ENCODE data around the gene USP43. TPM values are rescaled to one million over a fixed set of nuclear protein-coding genes. Genes with fewer than 3 reads are reported as not detected.
"Not testable (repeated sequence)": the region's sequence is repeated elsewhere in the genome, so short reads cannot be mapped to it uniquely, and the experiment has no call there.

The USP43 gene
- total RNA-seq, 1 experiment from 2014 or later = 2.9 TPM

- Histone ChIP-seq H3K4me1 (replicated peaks) (peaks cover 38% of the 10 kb centered on the region), H3K4me3 (no peak overlapping the region), H3K36me3 (no peaks in the 10 kb centered on the region), H3K27me3 (replicated peaks) (no peaks in the 10 kb centered on the region), H3K9me3 (replicated peaks) (0 out of 2 replicates have a peak, but pooled peaks cover 3% of the 10 kb centered on the region), H3K27ac (no peak overlapping the region)
- no peak for DNase-seq (ENCODE audit: low read depth in 1 of 2, low spot score in 2 of 2)
Observed at GRCh38 chr17:9643611-9644010, 1.7 kb upstream of the USP43 start.

GRCh38 chr17:9645851-9646545, 681 bp downstream of the USP43 start:
- Histone ChIP-seq H3K36me3 (no peaks in the 10 kb centered on the region), H3K9me3 (replicated peaks) (0 out of 2 replicates have a peak, but pooled peaks cover 3% of the 10 kb centered on the region), H3K27ac (peak overlapping the region; percentile 57), H3K4me3 (peak overlapping the region; percentile 83), H3K4me1 (replicated peaks) (peaks cover 42% of the 10 kb centered on the region), H3K27me3 (replicated peaks) (no peaks in the 10 kb centered on the region)
- peak; percentile 41 to 57 for DNase-seq (ENCODE audit: low read depth in 1 of 2, low spot score in 2 of 2)

GRCh38 chr17:9646546-9646885, 1.2 kb downstream of the USP43 start:
- Histone ChIP-seq H3K4me3 (peak overlapping the region; percentile 83), H3K36me3 (no peaks in the 10 kb centered on the region)
- no peak for DNase-seq (ENCODE audit: low read depth in 1 of 2, low spot score in 2 of 2)

GRCh38 chr17:9647014-9647413, 1.7 kb downstream of the USP43 start:
- Histone ChIP-seq H3K27me3 (replicated peaks) (no peaks in the 10 kb centered on the region), H3K27ac (no peak overlapping the region), H3K4me3 (no peak overlapping the region), H3K4me1 (replicated peaks) (peaks cover 42% of the 10 kb centered on the region), H3K36me3 (no peaks in the 10 kb centered on the region), H3K9me3 (replicated peaks) (0 out of 2 replicates have a peak, but pooled peaks cover 3% of the 10 kb centered on the region)
- no peak for DNase-seq (ENCODE audit: low read depth in 1 of 2, low spot score in 2 of 2)

More at GRCh38 chr17:9646546-9646885, 1.2 kb downstream of the USP43 start:
- H3K27ac ChIP-seq = no peak overlapping the region
- H3K9me3 ChIP-seq (replicated peaks) = 0 out of 2 replicates have a peak, but pooled peaks cover 3% of the 10 kb centered on the region
- H3K4me1 ChIP-seq (replicated peaks) = peaks cover 42% of the 10 kb centered on the region
- no peaks in the 10 kb centered on the region for H3K27me3 ChIP-seq (replicated peaks)

DNA sequence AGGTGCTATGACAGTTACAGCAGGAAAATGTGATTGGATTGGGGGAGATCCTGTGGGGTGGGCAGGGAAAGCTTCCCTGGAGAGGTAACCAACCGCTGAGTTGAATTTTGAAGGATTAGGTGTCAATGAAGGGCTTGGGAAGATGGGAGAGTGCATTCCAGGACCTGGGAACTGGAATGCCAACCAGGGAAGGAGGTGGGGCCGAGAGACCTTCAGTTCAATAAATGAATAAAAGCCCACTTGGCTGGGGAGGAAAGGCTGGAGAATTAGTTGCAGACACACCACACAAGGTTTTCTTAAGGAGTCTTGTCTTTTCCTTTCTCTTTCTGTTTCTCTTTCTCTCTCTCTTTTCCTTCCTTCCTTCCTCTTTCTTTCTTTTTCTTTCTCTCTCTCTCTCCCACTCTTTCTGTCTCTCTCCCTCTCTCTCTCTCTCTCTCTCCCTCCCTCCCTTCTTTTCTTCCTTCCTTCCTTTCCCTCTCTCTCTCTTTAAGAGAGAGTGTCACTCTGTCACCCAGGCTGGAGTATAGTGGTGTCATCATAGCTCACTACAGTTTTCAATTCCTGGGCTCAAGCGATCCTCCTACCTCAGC, 3.3 kb downstream of the USP43 start:
- DNase-seq (ENCODE audit: low read depth in 1 of 2, low spot score in 2 of 2) = peak in 1 of 2 experiments; percentile 53
- H3K4me1 ChIP-seq (replicated peaks) = peaks cover 41% of the 10 kb centered on the region
- H3K9me3 ChIP-seq (replicated peaks) = 0 out of 2 replicates have a peak, but pooled peaks cover 3% of the 10 kb centered on the region
- H3K27ac ChIP-seq = peak overlapping the region; percentile 81
- no peak overlapping the region for H3K4me3 ChIP-seq
- H3K36me3 ChIP-seq = no peaks in the 10 kb centered on the region
- H3K27me3 ChIP-seq (replicated peaks) = no peaks in the 10 kb centered on the region

DNA sequence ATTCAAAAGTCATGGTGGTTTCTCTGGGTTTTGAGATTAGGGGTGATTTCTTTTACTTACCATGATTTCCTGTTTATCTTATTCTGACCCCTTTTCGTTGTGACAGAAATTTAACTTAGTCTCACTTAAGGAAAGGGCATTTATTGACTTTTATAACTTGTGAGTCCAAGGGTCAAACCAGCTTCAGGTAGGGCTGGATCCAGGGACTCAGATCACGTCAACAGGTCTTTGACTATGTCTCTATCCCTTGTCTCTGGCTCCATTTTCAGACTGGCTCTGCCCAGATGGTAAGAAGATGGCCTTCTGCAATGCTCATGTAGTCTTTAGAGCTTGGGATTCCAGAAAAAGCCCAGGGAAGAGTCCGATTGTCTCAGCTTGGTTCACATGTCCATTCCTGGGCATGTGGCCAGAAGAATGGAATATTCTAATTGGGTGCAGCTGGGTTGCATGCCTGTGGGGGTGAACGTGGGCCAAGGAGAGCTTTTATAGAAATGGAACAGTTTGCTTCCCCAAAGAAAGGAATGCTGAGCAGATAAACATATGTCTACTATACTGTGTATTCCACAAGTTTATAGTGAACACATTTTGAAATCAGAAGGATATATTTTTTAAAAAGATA, 13.4 kb downstream of the USP43 start:
- no peak overlapping the region for H3K4me3 ChIP-seq
- H3K9me3 ChIP-seq (replicated peaks) = no peaks in the 10 kb centered on the region
- H3K27me3 ChIP-seq (replicated peaks) = no peaks in the 10 kb centered on the region
- peaks cover 11% of the 10 kb centered on the region for H3K4me1 ChIP-seq (replicated peaks)
- DNase-seq (ENCODE audit: low read depth in 1 of 2, low spot score in 2 of 2) = peak; percentile 36 to 47
- H3K36me3 ChIP-seq = no peaks in the 10 kb centered on the region
- H3K27ac ChIP-seq = no peak overlapping the region

- H3K4me3 ChIP-seq = no peak overlapping the region
- peaks cover 11% of the 10 kb centered on the region for H3K4me1 ChIP-seq (replicated peaks)
- no peaks in the 10 kb centered on the region for H3K27me3 ChIP-seq (replicated peaks)
- no peaks in the 10 kb centered on the region for H3K36me3 ChIP-seq
- no peaks in the 10 kb centered on the region for H3K9me3 ChIP-seq (replicated peaks)
- no peak for DNase-seq (ENCODE audit: low read depth in 1 of 2, low spot score in 2 of 2)
- H3K27ac ChIP-seq = no peak overlapping the region
Observed at GRCh38 chr17:9661027-9661426, 15.7 kb downstream of the USP43 start.

DNA sequence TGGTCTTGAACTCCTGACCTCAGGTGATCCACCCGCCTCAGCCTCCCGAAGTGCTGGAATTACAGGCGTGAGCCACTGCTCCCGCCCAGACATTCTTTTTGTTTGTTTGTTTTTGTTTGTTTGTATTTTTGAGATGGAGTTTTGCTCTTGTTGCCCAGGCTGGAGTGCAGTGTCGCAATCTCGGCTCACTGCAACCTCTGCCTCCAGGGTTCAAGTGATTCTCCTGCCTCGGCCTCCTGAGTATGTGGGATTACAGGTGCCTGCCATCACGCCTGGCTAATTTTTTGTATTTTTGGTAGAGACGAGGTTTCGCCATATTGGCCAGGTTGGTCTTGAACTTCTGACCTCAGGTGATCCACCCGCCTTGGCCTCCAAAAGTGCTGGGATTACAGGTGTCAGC, 18.2 kb downstream of the USP43 start:
- H3K4me1 ChIP-seq (replicated peaks) = peaks cover 11% of the 10 kb centered on the region
- H3K27ac ChIP-seq; H3K9me3 ChIP-seq (replicated peaks); H3K27me3 ChIP-seq (replicated peaks); H3K36me3 ChIP-seq; DNase-seq (ENCODE audit: low read depth in 1 of 2, low spot score in 2 of 2); H3K4me3 ChIP-seq: not testable (repeated sequence)

DNA sequence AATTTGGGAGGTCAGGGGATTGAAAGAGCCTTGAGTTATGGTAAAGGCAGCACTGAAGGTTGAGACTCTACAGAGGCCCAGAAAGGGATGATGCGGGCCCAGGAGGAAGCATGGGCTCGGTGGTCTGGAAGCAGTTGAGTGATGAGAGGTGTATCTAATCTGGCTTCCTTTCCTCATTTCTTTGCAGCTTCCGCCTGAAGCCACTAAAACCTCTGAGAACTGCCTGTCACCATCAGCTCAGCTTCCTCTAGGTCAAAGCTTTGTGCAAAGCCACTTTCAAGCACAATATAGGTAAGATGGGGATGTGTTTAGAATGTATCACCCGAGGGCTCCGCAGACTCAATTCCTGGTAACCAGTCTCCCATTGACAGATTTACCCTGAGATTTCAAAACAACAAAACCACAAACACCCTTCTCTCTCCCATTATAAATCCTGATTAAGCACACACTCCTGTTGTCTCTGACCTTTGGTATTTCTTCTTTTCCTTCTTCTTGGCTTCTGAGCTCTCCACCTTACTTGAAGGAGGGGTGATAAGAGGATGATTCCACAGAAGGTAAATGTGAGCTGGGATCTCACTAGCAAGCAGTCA, 21.2 kb downstream of the USP43 start:
- Histone ChIP-seq H3K27me3 (replicated peaks) (no peaks in the 10 kb centered on the region), H3K36me3 (no peaks in the 10 kb centered on the region), H3K4me3 (no peak overlapping the region), H3K4me1 (replicated peaks) (0 out of 2 replicates have a peak, but pooled peaks cover 4% of the 10 kb centered on the region), H3K9me3 (replicated peaks) (no peaks in the 10 kb centered on the region), H3K27ac (no peak overlapping the region)
- DNase-seq (ENCODE audit: low read depth in 1 of 2, low spot score in 2 of 2) = no peak

GRCh38 chr17:9668517-9668916, 23.2 kb downstream of the USP43 start:
- Histone ChIP-seq H3K36me3 (no peaks in the 10 kb centered on the region), H3K27ac (no peak overlapping the region), H3K9me3 (replicated peaks) (no peaks in the 10 kb centered on the region), H3K4me3 (no peak overlapping the region), H3K4me1 (replicated peaks) (0 out of 2 replicates have a peak, but pooled peaks cover 4% of the 10 kb centered on the region), H3K27me3 (replicated peaks) (no peaks in the 10 kb centered on the region)
- DNase-seq (ENCODE audit: low read depth in 1 of 2, low spot score in 2 of 2) = peak in 1 of 2 experiments; percentile 17

- 0 out of 2 replicates have a peak, but pooled peaks cover 4% of the 10 kb centered on the region for H3K4me1 ChIP-seq (replicated peaks)
- no peak overlapping the region for H3K4me3 ChIP-seq
- DNase-seq (ENCODE audit: low read depth in 1 of 2, low spot score in 2 of 2) = no peak
- no peaks in the 10 kb centered on the region for H3K9me3 ChIP-seq (replicated peaks)
- H3K36me3 ChIP-seq = no peaks in the 10 kb centered on the region
- no peak overlapping the region for H3K27ac ChIP-seq
- no peaks in the 10 kb centered on the region for H3K27me3 ChIP-seq (replicated peaks)
Observed at GRCh38 chr17:9669551-9670008, 24.3 kb downstream of the USP43 start.

DNA sequence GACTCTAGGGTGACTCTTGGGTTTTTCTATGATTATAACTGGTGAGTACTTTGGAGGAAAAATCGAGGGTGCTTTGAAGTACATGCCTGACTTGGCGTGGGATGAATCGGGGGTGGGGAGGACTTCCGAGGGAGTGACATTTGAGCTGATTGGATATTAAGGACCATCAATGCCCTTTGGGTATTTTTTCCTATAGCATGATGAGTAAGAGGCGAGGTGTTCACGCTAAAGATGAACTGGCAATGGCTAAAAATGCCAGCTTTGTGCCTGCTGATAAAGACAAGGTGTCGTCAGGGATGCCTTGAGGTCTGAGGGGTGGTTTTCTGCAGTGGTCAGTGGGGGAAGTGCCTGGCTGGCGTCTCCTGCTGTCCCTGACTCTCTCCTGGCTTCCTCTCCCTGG, 25.3 kb downstream of the USP43 start:
- H3K36me3 ChIP-seq = no peaks in the 10 kb centered on the region
- no peak for DNase-seq (ENCODE audit: low read depth in 1 of 2, low spot score in 2 of 2)
- no peak overlapping the region for H3K4me3 ChIP-seq
- no peaks in the 10 kb centered on the region for H3K27me3 ChIP-seq (replicated peaks)
- H3K4me1 ChIP-seq (replicated peaks) = 0 out of 2 replicates have a peak, but pooled peaks cover 4% of the 10 kb centered on the region
- no peak overlapping the region for H3K27ac ChIP-seq
- H3K9me3 ChIP-seq (replicated peaks) = no peaks in the 10 kb centered on the region

DNA sequence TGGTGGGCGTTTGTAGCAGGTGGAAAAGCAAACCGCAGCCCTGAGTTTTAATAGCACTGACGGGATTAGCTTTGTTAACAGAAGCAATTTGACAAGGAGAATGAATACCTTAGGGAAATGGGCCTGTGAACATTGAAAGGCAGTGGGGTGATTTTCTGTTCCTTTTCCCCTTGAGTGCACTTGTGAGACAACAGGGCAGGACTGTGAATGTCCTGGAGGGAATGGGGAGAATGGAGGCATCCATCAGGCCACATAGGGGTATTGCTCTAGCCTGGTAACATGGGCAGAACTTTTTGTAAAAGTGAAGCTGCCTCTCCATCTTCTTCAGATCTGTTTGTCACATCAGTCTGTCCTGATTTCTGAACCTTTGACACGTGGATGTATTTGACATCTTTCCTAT, 26.2 kb downstream of the USP43 start:
- peaks cover 7% of the 10 kb centered on the region for H3K4me1 ChIP-seq (replicated peaks)
- H3K9me3 ChIP-seq (replicated peaks) = no peaks in the 10 kb centered on the region
- no peak overlapping the region for H3K4me3 ChIP-seq
- H3K36me3 ChIP-seq = no peaks in the 10 kb centered on the region
- no peaks in the 10 kb centered on the region for H3K27me3 ChIP-seq (replicated peaks)
- DNase-seq (ENCODE audit: low read depth in 1 of 2, low spot score in 2 of 2) = no peak
- H3K27ac ChIP-seq = no peak overlapping the region

DNA sequence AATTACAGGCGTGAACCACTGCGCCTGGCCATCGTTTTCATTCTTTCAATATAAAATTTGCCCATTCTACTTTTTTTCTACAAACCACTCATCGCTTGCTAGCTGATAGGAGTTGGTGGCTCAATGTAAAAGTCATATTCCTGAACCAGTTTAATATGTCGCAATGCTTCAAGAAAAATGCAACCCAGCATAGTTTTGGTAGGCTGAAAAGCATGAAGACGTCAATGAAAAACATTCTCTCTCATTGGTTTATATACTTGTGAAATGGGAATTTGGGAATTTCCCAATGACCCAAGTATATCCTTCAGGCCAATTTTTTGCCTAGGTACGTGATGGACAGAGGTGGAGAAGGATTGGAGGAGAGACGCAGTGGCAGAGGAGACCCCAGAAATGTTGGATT, 26.9 kb downstream of the USP43 start:
- no peaks in the 10 kb centered on the region for H3K27me3 ChIP-seq (replicated peaks)
- no peaks in the 10 kb centered on the region for H3K36me3 ChIP-seq
- no peaks in the 10 kb centered on the region for H3K9me3 ChIP-seq (replicated peaks)
- no peak overlapping the region for H3K27ac ChIP-seq
- H3K4me1 ChIP-seq (replicated peaks) = peaks cover 14% of the 10 kb centered on the region
- no peak for DNase-seq (ENCODE audit: low read depth in 1 of 2, low spot score in 2 of 2)
- H3K4me3 ChIP-seq = no peak overlapping the region

Data from SJSA1 (cell line).